NCI-H524 treated with DMSO at 0.1 percent for 48 hours (cell line): ENCODE measurements around the gene PSMA3.
"Not testable (repeated sequence)": the region's sequence is repeated elsewhere in the genome, so short reads cannot be mapped to it uniquely, and the experiment has no call there.

Source experiments
- DNase-seq: peaks from one replicate; lab custom pipeline; 2025; lab: John Stamatoyannopoulos, UW

The PSMA3 gene

DNA sequence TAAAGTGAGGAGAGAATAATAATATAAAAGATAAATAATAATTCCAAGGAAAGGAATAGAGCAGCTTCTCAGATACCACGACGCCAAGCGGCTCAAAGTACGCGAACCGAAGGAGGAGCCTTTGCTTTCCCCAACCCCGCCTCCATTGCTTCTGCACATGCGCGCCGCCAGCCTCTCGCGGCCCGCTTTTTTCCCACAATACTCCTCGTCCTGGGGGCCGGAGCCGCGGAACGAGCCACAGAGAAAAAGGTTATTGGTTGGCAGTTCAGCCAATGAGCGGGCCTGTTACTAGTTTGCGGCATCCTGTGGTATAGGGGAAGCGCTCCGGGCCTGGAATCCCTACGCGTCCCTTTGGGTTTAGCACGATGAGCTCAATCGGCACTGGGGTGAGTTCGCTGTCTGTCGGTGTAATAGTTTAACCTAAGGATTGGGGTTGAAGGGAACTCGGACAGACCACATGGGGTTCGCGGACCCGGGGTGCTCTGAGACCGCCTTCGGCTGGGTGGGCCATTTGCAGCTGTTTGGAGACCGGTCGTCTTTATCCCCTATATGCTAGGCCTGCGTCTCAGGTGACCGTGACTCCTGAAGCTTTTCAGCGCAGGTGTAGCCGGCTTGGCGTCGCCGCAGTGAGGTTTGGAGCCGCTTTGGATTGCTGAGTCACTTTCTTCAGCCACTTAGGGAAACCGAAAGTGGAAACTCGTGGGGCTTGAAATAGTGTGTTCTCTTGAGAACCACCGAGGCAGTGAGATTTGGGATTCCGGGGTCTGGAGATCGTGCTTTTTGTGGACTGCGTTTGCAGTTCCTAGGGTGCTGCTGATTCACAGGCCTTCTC is at the start of gene PSMA3:
TSS of gene PSMA3 (plus strand) at position 288 of the 832 bp plus-strand sequence. CDS start at position 366, 78 bp downstream.
- peak; percentile 95 for DNase-seq

DNA sequence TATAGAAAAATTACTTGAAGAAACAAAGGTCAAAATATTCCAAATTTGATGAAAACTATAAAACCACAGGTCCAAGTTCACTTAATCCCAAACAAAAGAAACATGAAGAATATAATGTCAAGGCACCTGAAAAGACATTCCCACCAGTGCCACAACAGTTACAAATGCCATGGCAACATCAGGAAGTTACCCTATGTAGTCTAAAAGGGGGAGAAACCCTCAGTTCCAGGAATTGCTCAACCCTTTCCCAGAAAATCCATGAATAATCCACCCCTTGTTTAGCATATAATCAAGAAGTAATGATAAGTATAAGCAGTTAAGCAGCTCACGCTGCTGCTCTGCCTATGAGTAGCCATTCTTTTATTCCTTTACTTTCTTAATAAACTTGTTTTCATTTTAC is 48.4 kb upstream of the PSMA3 start:
- DNase-seq: no peak

DNA sequence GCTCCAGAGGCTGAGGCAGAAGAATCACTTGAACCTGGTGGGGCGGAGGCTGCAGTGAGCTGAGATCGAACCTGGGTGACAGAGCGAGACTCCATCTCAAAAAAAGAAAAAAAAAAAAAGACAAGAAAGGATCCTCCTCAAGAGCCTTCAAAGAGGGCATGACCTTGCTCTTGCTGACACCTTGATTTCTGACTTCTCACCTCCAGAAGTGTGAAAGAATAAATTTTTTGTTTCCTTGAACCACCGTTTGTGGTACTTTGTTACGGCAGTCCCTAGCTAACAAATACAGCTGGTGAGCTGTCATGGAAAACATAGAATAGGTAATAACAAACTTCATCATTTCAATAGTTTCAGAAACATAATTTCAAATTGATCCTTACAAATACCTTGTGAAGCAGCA is 46.6 kb upstream of the PSMA3 start:
- no peak for DNase-seq

DNA sequence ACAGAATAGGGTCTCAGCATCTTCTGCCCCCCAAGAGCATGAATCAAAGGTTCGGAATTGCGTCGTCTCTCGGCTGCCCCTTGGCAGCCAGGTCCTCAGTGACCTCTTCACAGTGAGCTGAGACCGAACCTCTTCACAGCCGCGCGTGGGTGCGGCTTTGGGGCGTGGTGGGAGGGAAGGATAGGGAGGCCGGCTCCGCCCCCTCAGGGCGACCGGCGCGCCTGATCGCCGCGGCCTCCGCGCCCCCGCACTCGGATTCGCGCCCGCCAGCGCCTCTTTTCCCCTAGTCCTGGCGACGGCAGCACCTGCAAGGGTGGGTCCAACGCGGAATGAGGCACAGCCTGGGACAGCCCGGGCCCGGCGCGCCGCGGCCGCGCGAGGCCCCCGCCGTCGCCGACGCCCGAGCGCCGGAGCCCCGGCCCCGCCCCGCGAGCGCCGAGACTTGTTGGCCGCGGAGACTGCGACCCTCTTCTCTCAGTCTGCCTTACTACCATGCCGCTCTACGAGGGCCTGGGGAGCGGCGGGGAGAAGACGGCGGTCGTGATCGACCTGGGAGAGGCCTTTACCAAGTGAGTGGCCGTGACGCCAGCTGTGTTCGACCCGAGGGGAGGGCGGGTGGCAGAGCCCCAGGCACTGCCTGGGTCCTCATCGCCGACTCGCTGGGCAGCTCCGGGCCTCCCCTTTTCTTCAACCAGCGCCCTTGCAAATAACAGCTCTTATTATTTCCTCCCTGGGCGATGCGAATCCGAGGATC is 44.7 kb upstream of the PSMA3 start, which contains the start of gene ACTR10:
TSS of gene ACTR10 (plus strand) at position 424 of the 754 bp plus-strand sequence. CDS start at position 493, 69 bp downstream.
- peak; percentile 82 for DNase-seq

DNA sequence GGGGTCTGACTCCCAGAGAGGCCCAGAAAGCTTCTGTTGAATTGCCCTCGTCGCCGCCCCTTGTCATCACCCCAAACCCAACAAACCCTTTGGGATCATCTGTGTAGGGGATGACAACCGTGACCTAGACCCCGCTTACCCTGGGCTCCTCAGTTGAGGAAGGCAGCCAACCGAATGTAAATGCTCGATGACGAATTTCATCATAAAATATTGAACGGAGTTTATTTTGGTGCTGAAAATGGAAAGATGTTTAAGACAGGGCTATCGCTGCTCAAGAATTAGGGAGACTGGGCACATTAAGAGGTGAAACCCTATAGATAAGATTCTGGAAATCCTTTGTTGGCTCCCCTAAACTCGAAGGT is 44.2 kb upstream of the PSMA3 start:
- no peak for DNase-seq

DNA sequence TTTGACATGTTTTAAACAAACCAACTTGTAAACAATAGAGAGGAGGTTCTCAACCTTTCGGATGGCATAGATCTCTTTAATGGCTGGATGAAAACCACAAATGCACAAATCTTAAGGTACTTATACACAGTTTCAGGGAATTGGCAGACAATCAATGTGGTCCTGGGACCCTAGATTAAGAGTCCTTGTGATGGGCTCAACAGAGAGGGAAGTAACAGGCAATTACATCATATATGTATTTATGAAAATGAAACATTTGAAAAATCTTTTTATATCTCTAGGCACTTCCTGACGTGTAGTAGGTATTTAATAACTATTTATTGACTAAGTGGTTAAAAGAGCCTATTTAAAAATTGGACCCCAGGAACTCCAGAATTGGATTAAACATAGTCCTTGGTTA is 43.8 kb upstream of the PSMA3 start:
- DNase-seq: no peak

DNA sequence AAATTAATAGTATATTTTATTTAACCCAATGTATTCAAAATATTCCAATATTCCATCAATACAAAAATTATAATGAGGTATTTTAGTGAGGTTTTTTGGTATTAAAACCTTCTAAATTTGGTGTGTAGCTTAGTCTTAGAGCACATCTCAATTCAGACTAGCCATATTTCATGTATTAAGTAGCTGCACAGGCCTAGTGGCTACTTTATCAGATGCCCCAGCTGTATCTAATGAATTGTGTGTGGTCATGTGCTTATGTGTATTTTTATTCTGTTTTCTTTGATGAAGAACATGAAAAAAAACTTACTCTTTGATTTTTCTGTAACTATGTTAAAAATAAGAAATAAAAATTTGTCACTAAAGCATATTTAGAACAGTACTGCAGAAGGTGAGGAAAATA is 31.5 kb upstream of the PSMA3 start:
- no peak for DNase-seq

DNA sequence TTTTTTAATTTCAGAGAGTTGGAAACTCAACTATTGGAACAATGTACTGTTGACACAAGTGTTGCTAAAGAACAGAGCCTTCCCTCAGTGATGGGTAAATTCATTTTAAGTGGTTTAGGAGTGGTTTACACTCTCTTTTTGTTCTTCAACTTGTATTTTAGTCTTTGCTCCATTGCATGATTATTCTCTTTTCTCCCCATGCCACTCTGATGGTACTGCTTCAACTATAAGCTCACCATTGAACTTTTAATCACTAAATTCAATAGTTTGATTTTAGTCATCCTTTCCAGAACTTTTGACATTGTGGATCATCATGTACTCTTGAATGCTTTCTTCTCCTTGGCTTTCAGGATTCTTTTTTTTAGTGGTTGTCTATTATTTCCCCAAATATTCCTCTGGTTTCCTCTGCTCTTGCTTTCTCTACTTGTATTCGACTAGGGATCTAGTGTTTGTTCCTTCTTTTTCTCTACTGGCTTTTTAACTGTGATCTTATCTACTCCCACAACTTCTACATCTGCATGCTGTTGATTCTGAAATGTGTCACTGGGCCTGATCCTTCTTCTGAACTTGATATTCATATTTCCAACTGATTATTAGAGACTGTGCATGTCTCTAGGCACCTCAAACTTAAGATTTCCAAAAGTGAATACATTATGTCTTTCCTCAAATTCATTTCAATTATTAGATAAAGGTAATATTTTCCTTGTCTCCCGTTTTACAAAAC is 29.3 kb upstream of the PSMA3 start:
- no peak for DNase-seq

DNA sequence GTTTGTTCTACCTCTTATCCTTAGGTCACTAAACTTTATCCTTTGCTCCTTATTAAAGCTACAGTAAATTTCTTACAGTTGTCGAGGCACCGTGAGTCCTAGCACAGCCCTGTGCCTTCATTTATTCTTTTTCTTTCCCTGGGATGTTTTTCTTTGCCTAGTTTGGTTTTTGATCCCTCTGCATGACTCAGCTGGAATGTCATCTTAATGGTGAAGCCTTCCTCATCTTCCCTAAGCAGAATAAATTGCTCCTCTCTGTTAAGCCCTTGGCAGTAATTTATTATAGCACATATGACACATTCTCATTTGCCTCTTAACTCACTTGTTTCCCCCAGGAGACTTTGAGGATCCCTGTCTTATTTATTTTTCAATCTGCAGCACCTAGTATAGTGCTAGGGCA is 28.1 kb upstream of the PSMA3 start:
- DNase-seq: no peak

DNA sequence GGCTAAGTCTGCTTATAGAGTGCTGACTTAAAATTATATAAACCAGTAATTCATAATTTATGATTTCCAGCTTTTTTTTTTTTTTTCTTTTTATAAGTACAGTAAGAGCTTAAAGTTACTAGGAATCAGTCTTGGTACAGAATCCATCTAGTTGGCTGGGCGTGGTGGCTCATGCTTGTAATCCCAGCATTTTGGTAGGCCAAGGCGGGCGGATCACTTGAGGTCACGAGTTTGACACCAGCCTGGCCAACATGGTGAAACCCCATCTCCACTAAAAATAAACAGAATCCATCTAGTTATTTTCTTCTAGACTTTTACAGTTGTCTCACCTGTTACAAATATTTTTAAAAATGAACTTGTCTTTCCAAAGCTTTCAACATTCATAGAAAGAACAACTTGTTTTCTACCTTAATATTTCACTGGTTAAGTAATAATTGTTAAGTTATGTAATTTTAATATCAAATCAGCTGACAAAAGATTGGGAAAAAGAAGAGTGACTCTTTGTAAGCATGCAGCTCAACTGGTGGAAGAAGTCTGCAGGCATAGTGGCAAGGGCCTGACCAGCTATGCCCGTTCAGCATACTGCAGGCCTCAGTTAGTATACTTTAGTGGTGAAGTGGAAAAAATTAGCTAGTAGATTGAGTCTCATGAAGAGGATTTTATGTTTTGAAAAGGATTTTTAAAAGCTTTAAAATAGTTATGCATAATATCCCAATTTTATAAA is 17.4 kb upstream of the PSMA3 start:
- DNase-seq: no peak

DNA sequence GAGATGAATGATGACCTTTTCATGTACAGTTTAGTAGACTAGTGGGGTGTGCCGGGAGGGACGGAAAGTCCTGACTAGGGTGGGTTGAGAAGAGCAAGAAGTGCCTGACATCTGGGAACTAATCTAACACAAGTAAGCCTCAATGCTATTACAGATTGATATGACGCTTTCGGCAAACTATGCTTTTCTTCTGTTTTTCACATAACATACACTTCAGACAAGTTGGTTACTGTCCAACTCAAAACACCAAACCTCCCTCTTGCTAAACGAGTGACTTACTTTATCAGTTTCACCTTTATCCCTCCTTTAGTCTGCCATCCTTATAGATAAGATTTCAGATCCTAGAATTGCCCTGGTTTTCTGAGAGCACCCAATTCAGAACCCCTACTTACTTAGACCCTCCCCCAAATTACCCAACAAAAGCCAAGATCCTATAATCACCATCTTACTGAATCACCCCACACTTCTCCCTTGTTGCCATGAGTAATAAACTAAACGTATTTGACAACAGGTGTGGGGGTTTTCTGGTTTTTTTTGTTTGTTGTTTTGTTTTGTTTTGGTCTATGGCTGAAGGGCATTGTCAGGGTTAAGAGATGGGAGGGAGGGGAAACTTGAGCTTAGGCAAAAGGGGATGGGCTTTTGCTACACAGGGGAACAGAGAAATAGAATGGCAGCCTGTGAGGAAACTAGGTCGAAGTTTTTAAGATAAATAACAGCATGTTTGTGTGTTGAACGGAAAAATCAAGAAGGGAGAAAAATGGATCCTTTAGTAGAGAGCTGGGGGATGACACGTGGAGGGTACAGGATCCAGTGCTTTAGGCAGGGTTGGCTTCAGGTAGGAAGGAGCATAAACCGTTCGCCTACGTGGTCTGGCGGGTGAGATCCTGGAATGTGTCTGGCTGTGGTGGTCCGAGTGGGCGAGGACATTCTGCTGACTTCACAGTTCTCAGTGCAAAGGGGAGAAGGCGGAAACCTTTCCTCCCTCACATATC is 6.1 kb upstream of the PSMA3 start:
- no peak for DNase-seq

DNA sequence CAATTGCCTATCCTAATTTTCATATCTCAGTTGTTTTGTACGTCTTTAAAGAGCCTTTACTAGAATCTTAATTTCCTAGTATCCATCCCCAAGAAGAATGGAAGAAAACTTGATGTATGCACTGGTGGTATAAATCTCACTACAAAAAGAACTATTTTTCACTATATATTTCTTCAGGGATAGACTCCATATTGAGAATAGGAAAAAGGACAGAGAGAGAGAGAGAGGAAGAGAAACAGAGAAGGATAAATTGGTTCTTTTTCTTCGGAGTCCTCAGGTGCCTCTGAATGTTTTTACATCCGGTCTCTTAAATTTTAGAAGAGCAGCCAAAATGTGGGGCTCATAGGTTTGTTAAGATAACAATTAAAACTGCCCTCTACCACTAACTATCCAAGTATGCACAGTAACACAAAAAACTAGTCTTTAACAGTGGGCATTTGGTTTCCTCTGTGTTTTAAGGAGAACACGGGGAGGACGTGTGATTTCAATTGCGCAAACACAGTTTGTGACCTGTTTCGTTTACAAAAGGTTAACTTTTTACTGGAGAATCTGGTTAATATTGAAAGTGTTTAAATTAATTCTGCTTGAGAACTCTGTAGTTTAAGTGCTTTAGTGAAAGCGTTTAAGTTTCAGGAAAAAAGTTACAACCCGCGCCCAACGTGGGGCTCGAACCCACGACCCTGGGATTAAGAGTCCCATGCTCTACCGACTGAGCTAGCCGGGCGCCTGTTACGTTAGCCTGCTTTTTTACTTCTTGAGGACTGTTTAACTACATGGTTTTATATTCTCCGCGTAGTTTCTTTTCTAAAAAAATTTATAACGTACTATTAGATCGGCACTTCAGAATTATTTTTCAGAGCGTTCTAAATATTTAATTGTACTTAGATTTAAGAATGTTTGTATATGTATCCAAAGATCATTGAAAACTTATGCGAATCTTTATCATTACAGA is 5.1 kb upstream of the PSMA3 start:
- DNase-seq: no peak

DNA sequence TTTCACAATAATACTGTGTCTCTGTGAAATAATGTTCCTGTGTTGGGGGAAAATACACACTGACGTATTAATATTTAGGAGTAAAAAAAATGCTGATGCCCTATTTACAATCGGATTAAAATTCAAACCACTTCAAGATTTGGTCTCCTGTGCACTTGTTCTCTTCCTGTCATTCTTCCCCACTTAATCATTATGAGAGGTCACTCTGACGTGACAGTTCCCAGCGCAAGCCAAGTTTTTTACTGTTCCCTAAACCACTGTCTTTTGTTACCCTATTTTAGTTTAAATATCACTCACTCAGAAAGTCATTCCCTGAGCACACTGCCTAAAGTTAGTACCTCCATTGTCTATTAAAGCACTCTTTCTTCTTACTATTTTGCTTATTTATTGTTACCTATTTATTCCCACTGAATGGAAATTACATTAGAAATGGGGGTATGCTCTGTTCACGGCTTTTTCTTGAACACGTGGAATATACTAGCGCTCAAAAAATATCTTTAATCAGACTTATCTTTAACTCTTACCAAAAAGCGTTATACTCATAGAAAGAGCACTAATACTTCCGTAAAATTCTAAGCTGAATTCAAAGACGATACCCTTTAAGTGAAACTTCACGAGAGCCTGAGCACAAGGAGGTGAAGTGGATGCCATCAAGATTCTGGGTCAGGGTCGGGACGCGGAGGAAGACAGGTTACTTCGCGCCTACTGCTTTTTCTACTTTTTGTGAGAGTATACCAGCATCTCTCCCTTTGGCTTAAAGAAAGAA is 670 bp upstream of the PSMA3 start:
- peak; percentile 86 for DNase-seq

DNA sequence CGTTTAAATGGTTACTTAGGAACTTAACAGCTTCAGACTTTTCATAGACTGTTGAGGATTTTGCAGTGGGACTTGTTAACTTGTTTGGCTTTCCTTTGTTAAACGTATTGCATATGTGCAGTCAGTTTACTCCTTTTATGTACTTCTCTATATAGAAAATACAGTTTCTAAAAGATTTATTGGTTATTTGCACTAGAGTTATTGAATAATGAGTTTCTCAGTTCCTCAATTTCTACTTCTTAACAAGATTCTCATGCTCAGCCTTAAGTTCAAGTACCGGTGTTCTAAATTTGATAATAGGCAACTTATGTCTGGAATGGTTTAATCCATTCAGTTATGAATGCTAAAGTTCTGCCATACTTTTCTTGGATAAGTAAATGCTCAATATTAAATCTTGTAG is 919 bp downstream of the PSMA3 start:
- no peak for DNase-seq

DNA sequence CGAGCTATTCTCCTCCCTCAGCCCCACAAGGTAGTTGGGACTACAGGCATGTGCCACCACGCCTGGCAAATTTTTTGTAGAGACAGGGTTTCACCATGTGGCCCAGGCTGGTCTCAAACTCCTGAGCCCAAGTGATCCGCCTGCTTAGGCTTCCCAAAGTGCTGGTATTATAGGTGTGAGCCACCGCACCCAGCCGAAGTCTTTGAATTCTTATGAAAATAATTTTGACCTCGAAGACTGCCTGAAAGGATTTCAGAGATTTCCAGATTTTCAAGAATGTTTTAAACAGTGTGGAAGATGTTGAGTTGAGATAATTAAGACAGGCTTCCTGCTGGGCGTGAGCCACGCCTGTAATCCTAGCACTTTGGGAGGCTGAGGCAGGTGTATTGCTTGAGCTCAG is 5.0 kb downstream of the PSMA3 start:
- DNase-seq: no peak

DNA sequence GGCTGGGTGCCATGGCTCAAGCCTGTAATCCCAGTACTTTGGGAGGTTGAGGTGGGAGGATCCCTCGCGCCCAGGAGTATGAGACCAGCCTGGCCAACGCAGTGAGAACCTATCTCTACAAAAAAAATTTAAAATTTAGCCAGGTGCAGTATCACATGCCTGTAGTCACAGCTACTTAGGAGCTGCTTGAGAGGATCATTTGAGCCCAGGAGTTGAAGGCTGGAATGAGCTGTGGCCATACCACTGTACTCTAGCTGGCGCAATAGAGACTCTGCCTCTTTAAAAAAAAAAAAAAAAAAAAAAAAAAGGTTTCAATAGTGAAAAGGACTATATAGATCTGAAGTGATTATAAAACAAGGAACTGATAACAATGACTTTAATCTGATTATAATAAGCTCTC is 13.5 kb downstream of the PSMA3 start:
- no peak for DNase-seq

DNA sequence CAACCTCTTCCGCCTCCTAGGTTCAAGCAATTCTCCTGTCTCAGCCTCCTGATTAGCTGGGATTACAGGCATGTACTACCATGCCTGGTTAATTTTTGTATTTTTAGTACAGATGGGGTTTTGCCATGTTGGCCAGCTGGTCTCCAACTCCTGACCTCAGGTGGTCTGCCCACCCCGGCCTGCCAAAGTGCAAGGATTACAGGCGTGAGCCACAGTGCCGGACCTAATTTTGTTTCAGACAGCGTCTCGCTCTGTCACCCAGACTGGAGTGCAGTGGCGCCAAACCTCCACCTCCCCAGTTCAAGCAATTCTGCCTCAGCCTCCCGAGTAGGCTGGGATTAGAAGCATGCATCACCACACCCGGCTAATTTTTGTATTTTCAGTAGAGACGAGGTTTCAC is 17.4 kb downstream of the PSMA3 start:
- not testable (repeated sequence) for DNase-seq

DNA sequence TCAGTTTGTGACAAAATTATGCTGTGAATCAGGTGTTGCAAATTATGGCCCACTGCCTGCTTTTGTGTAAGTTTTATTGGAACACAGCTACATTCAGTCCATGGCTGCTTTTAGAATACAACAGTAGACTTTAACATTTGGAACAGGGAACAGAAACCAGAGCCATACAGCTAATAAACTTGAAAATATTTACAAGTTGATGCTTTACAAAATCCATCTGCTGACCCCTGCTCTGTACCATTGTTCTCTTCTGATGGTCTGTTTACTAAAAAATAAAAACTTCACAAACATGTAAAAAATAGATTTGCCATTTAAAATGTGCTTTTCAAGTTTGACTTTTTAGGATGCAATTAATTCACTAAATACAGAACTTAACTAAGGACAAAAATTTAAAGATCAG is 20.8 kb downstream of the PSMA3 start:
- DNase-seq: no peak

DNA sequence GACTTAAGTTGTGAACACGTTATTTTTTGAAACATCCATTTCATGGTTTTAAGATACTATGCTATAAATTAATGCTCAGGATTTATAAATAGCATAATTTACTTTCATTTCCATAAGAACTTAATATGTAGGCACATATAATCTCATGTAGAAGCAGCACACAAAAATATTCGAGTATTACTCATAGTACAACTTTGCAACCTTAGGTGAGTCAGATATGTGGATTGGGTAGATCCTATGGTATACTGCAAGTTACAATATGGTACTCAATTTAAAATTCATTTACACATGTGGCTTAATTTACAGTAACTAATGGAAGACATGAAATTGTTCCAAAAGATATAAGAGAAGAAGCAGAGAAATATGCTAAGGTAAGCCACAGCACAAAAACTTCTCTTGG is 26.0 kb downstream of the PSMA3 start:
- no peak for DNase-seq
